OCI-LY7 (cell line): ENCODE results near the gene GNAS-AS1. TPM values are rescaled to one million over a fixed set of nuclear protein-coding genes. Genes with fewer than 3 reads are reported as not detected.

Experiments used
- BruUV-seq: library from RNA; stranded (reverse); fragments of 400-500 nt; replicated peaks from 2 replicates; lab custom pipeline; 2021; lab: Mats Ljungman, UMichigan
- CTCF ChIA-PET: fragments of 300-600 bp; sonication (Branson Sonifier 250); formaldehyde crosslinking; loops from one replicate; lab custom pipeline; 2022; ENCODE audit warnings: antibody characterized with exemption; ENCODE audit not compliant: unreplicated experiment; lab: Charles Lee
- POLR2A ChIA-PET: fragments of 300-600 bp; sonication (Branson Sonifier 250); formaldehyde crosslinking; loops from one replicate; lab custom pipeline; 2022; ENCODE audit warnings: antibody characterized with exemption; lab: Charles Lee
- DNase-seq: peaks from one replicate; pipeline ENCODE4 v3.0.0-alpha.2; 2015; ENCODE audit warnings: low spot score
- H2AFZ ChIP-seq: fragments of 200-600 bp; sonication (generic), shearing (Covaris generic); 2 replicates; pipeline ENCODE4 v1.6.1; 2014; ENCODE audit warnings: mild to moderate bottlenecking, antibody characterized with exemption, low read length, moderate library complexity
- H3K27ac ChIP-seq: fragments of 200-600 bp; sonication (generic); 2 replicates; pipeline ENCODE4 v1.5.1; 2014; ENCODE audit warnings: mixed run types, low read depth, mild to moderate bottlenecking, moderate library complexity, low read length, inconsistent platforms; ENCODE audit not compliant: poor library complexity, severe bottlenecking
- H3K36me3 ChIP-seq: fragments of 200-600 bp; sonication (generic); 2 replicates; pipeline ENCODE4 v1.6.1; 2014; ENCODE audit warnings: mild to moderate bottlenecking, antibody characterized with exemption, low read length, moderate library complexity, mixed read lengths; ENCODE audit not compliant: insufficient read depth
- H3K4me1 ChIP-seq: fragments of 200-600 bp; sonication (generic); 2 replicates; pipeline ENCODE4 v1.5.1; 2014; ENCODE audit warnings: mild to moderate bottlenecking, low read length; ENCODE audit not compliant: insufficient read depth, poor library complexity, severe bottlenecking
- H3K4me2 ChIP-seq: fragments of 200-600 bp; sonication (generic); 2 replicates; pipeline ENCODE4 v1.6.1; 2014; ENCODE audit warnings: mild to moderate bottlenecking, low read length
- H3K4me3 ChIP-seq: fragments of 200-600 bp; sonication (generic); 2 replicates; pipeline ENCODE4 v1.5.1; 2014; ENCODE audit warnings: mild to moderate bottlenecking, low read depth, low read length; ENCODE audit not compliant: poor library complexity, severe bottlenecking
- H3K79me2 ChIP-seq: fragments of 200-600 bp; sonication (generic); 2 replicates; pipeline ENCODE4 v1.6.1; 2016; ENCODE audit warnings: low read depth, mild to moderate bottlenecking, low read length, moderate library complexity, mixed read lengths; ENCODE audit not compliant: insufficient read depth
- H3K9me2 ChIP-seq: fragments of 200-600 bp; sonication (generic); 2 replicates; pipeline ENCODE4 v1.6.1; 2016; ENCODE audit warnings: mild to moderate bottlenecking, low read length, mixed read lengths; ENCODE audit not compliant: insufficient read depth
- H3K9me3 ChIP-seq: fragments of 200-600 bp; sonication (generic); 2 replicates; pipeline ENCODE4 v1.6.1; 2014; ENCODE audit warnings: mild to moderate bottlenecking, mixed run types, low read length, mixed read lengths
- H4K20me1 ChIP-seq: fragments of 200-600 bp; sonication (generic); 2 replicates; pipeline ENCODE4 v1.6.1; 2014; ENCODE audit warnings: mild to moderate bottlenecking, antibody characterized with exemption, low read length, moderate library complexity, mixed read lengths; ENCODE audit not compliant: insufficient read depth
- EZH2phosphoT487 ChIP-seq: fragments of 200-600 bp; sonication (generic); IDR thresholded peaks from 2 replicates; pipeline ENCODE4 v1.6.1; 2018; ENCODE audit warnings: low read depth, borderline replicate concordance, mild to moderate bottlenecking, mixed run types, antibody characterized with exemption, low read length, moderate library complexity, mixed read lengths
- intact Hi-C: fragments of 100-400 bp; cut with micrococcal nuclease; formaldehyde crosslinking; loops from one replicate; pipeline ENCODE4 v1.10.0; 2022; ENCODE audit not compliant: unreplicated experiment
- total RNA-seq, 2 experiments: library from RNA; depleted of rRNA in 1 of 2; stranded (reverse); fragments of >200 nt in 1 of 2; shearing (Covaris generic) in 1 of 2; gene quantifications; 2 replicates each; pipeline ENCODE4 v1.2.3, GENCODE V29; 2014 to 2022
- TF ChIP-seq, protein P1 (sequence below): fragments of 200-600 bp; sonication (generic); conservative IDR thresholded peaks from 2 replicates; pipeline ENCODE4 v1.5.1; 2014; ENCODE audit warnings: mild to moderate bottlenecking, antibody characterized with exemption, low read length, moderate library complexity, mixed read lengths

The GNAS-AS1 gene
- total RNA-seq, 2 experiments from 2014 or later: 6.5 to 11.6 TPM

DNA sequence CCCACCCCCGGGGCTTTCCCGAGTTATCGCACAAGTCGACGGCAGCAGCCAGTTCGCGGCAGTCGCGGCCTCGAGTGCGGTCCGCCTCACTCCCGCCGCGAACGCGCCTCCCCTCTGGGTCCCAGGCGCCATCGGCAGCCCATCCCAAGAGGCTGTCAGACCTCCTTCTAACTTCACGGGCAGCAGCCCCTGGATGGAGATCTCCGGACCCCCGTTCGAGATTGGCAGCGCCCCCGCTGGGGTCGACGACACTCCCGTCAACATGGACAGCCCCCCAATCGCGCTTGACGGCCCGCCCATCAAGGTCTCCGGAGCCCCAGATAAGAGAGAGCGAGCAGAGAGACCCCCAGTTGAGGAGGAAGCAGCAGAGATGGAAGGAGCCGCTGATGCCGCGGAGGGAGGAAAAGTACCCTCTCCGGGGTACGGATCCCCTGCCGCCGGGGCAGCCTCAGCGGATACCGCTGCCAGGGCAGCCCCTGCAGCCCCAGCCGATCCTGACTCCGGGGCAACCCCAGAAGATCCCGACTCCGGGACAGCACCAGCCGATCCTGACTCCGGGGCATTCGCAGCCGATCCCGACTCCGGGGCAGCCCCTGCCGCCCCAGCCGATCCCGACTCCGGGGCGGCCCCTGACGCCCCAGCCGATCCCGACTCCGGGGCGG, 3.4 kb upstream of the GNAS-AS1 start:
- no TSS peak for BruUV-seq
- H3K36me3 ChIP-seq: no peaks in the 10 kb centered on the region
- ChIA-PET POLR2A (no interaction called here), CTCF (no interaction called here)
- H3K4me1 ChIP-seq: peaks cover 5% of the 10 kb centered on the region
- no peak overlapping the region for H3K27ac ChIP-seq
- no peak overlapping the region for H2AFZ ChIP-seq
- TF ChIP-seq, protein P1, sequence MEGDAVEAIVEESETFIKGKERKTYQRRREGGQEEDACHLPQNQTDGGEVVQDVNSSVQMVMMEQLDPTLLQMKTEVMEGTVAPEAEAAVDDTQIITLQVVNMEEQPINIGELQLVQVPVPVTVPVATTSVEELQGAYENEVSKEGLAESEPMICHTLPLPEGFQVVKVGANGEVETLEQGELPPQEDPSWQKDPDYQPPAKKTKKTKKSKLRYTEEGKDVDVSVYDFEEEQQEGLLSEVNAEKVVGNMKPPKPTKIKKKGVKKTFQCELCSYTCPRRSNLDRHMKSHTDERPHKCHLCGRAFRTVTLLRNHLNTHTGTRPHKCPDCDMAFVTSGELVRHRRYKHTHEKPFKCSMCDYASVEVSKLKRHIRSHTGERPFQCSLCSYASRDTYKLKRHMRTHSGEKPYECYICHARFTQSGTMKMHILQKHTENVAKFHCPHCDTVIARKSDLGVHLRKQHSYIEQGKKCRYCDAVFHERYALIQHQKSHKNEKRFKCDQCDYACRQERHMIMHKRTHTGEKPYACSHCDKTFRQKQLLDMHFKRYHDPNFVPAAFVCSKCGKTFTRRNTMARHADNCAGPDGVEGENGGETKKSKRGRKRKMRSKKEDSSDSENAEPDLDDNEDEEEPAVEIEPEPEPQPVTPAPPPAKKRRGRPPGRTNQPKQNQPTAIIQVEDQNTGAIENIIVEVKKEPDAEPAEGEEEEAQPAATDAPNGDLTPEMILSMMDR: no peak
- TF ChIP-seq EZH2phosphoT487: no peak
- peaks cover 13% of the 10 kb centered on the region; the same call in 1 of the 2 replicates for H3K79me2 ChIP-seq
- no peaks in the 10 kb centered on the region for H3K9me2 ChIP-seq
- H3K4me2 ChIP-seq: no peak overlapping the region
- intact Hi-C loops: no loop called here
- H3K4me3 ChIP-seq: no peak overlapping the region
- DNase-seq: no peak
- H3K9me3 ChIP-seq: no peaks in the 10 kb centered on the region
- H4K20me1 ChIP-seq: no peaks in the 10 kb centered on the region

DNA sequence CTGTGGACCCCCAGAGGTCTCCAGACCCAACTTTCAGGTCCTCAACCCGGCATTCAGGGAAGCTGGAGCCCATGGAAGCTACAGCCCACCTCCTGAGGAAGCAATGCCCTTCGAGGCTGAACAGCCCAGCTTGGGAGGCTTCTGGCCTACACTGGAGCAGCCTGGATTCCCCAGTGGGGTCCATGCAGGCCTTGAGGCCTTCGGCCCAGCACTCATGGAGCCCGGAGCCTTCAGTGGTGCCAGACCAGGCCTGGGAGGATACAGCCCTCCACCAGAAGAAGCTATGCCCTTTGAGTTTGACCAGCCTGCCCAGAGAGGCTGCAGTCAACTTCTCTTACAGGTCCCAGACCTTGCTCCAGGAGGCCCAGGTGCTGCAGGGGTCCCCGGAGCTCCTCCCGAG, 2.8 kb upstream of the GNAS-AS1 start:
- DNase-seq: no peak
- TF ChIP-seq EZH2phosphoT487: no peak
- TF ChIP-seq, protein P1: no peak
- no peaks in the 10 kb centered on the region for H3K9me3 ChIP-seq
- POLR2A ChIA-PET: no interaction called here
- no peaks in the 10 kb centered on the region for H3K9me2 ChIP-seq
- peaks cover 3% of the 10 kb centered on the region; the same call in 1 of the 2 replicates for H3K36me3 ChIP-seq
- intact Hi-C loops: no loop called here
- H4K20me1 ChIP-seq: no peaks in the 10 kb centered on the region
- peaks cover 19% of the 10 kb centered on the region; the same call in 1 of the 2 replicates for H3K79me2 ChIP-seq
- no peak overlapping the region for H3K4me2 ChIP-seq
- peaks cover 5% of the 10 kb centered on the region for H3K4me1 ChIP-seq
- H3K4me3 ChIP-seq: no peak overlapping the region
- CTCF ChIA-PET: no interaction called here
- no peak overlapping the region for H3K27ac ChIP-seq
- H2AFZ ChIP-seq: no peak overlapping the region
- BruUV-seq: no TSS peak
